Measurements from ENCODE around the gene SIGLEC11.

Gene SIGLEC11

GRCh38 chr19:49923055-49924003, 37.6 kb downstream of the SIGLEC11 start:
- CTCF ChIA-PET, result interaction anchor here (1.2 to 1.5 kb wide), 2 partner anchors 28 to 29 kb away, joined by 3 to 4 read pairs; no protein-coding TSS in a partner anchor
- TF ChIP-seq CTCF (IDR thresholded peaks at IDR 0.05; ENCODE audit: control extremely low read depth, extremely low read depth, low read depth, missing control alignments), result no peak
- no peak for DNase-seq (ENCODE audit: extremely low spot score)
- POLR2A ChIA-PET, result no interaction called here

- no peak for DNase-seq (ENCODE audit: extremely low spot score)
- TF ChIP-seq CTCF (IDR thresholded peaks at IDR 0.05; ENCODE audit: control extremely low read depth, extremely low read depth, low read depth, missing control alignments), result no peak
- POLR2A ChIA-PET, result interaction anchor here (1.2 kb wide), 1 partner anchor 8 kb away, joined by 4 read pairs; the partner anchor contains the start of gene NUP62
- CTCF ChIA-PET, result interaction anchor here (1.3 to 1.5 kb wide), 2 partner anchors 15 to 30 kb away, joined by 3 read pairs; no protein-coding TSS in a partner anchor
Observed at GRCh38 chr19:49921871-49922795, 38.8 kb downstream of the SIGLEC11 start.

GRCh38 chr19:49920624-49921363, 40.2 kb downstream of the SIGLEC11 start:
- no peak for TF ChIP-seq CTCF (IDR thresholded peaks at IDR 0.05; ENCODE audit: control extremely low read depth, extremely low read depth, low read depth, missing control alignments)
- peak; percentile 47 for DNase-seq (ENCODE audit: extremely low spot score)
- CTCF ChIA-PET, result no interaction called here
- POLR2A ChIA-PET, result interaction anchor here (0.5 to 1.2 kb wide), 4 partner anchors 8 to 33 kb away, joined by 3 to 4 read pairs (median 4); partner anchors contain the start of gene NUP62

- CTCF ChIA-PET, result interaction anchor here (0.9 to 1.2 kb wide), 2 partner anchors 10 to 27 kb away, joined by 3 to 5 read pairs; no protein-coding TSS in a partner anchor
- POLR2A ChIA-PET, result interaction anchor here (1.2 to 1.3 kb wide), 2 partner anchors 11 kb away, joined by 4 to 11 read pairs; no protein-coding TSS in a partner anchor
- TF ChIP-seq CTCF (IDR thresholded peaks at IDR 0.05; ENCODE audit: control extremely low read depth, extremely low read depth, low read depth, missing control alignments), result no peak
- no peak for DNase-seq (ENCODE audit: extremely low spot score)
Observed at GRCh38 chr19:49918089-49918488, 42.9 kb downstream of the SIGLEC11 start.

GRCh38 chr19:49916839-49917733, 43.9 kb downstream of the SIGLEC11 start:
- DNase-seq (ENCODE audit: extremely low spot score), result peak; percentile 43
- no peak for TF ChIP-seq CTCF (IDR thresholded peaks at IDR 0.05; ENCODE audit: control extremely low read depth, extremely low read depth, low read depth, missing control alignments)
- POLR2A ChIA-PET, result interaction anchor here (1.2 to 1.3 kb wide), 2 partner anchors 10 to 12 kb away, joined by 4 to 11 read pairs; no protein-coding TSS in a partner anchor
- CTCF ChIA-PET, result interaction anchor here (0.9 to 2.1 kb wide), 3 partner anchors 10 to 26 kb away, joined by 3 to 6 read pairs (median 5); no protein-coding TSS in a partner anchor
